Mucosa of gallbladder (tissue), 1 donor: ENCODE measurements around the gene KRT2. TPM values are rescaled to one million over a fixed set of nuclear protein-coding genes. Genes with fewer than 3 reads are reported as not detected.

ENCODE experiments used
- DNase-seq: peaks from one replicate; pipeline ENCODE4 v3.0.0-alpha.2; 2020; ENCODE audit warnings: low spot score
- total RNA-seq: library from RNA; stranded (reverse); gene quantifications from one replicate; pipeline ENCODE4 v1.2.1, GENCODE V29; 2021
- donor health status: DM: no; HTN: no; CAD: no.

Gene KRT2
- total RNA-seq, 1 donor from 2014 or later: not detected

- no peak for DNase-seq
These were observed 36.7 kb downstream of the KRT2 start for GRCh38 chr12:52615208-52615868.

GRCh38 chr12:52614381-52615207 lies 37.4 kb downstream of the KRT2 start:
- DNase-seq: peak; percentile 8

GRCh38 chr12:52613384-52614030 lies 38.5 kb downstream of the KRT2 start:
- DNase-seq: peak; percentile 7

GRCh38 chr12:52612431-52613383 lies 39.3 kb downstream of the KRT2 start:
- no peak for DNase-seq

GRCh38 chr12:52611080-52611468 lies 40.9 kb downstream of the KRT2 start:
- DNase-seq: no peak

- no peak for DNase-seq
These were observed 43.0 kb downstream of the KRT2 start for GRCh38 chr12:52608826-52609630.

- no peak for DNase-seq
These were observed 43.9 kb downstream of the KRT2 start for GRCh38 chr12:52608161-52608560.

GRCh38 chr12:52607314-52607713 lies 44.7 kb downstream of the KRT2 start:
- DNase-seq: no peak

GRCh38 chr12:52606581-52607218 lies 45.3 kb downstream of the KRT2 start:
- no peak for DNase-seq

GRCh38 chr12:52606096-52606495 lies 45.9 kb downstream of the KRT2 start:
- DNase-seq: no peak

GRCh38 chr12:52605542-52605941 lies 46.5 kb downstream of the KRT2 start:
- DNase-seq: no peak

- no peak for DNase-seq
These were observed 47.2 kb downstream of the KRT2 start for GRCh38 chr12:52604859-52605258.

GRCh38 chr12:52603314-52603713 lies 48.7 kb downstream of the KRT2 start:
- no peak for DNase-seq

GRCh38 chr12:52602552-52602951 lies 49.5 kb downstream of the KRT2 start:
- DNase-seq: no peak

- no peak for DNase-seq
These were observed 50.3 kb downstream of the KRT2 start for GRCh38 chr12:52601671-52602070.

- no peak for DNase-seq
These were observed 51.0 kb downstream of the KRT2 start, which contains the start of gene KRT72 for GRCh38 chr12:52600941-52601481. TSS of gene KRT72 (minus strand) at chr12:52601463. CDS start at chr12:52601452, 11 bp downstream.

GRCh38 chr12:52600475-52600874 lies 51.5 kb downstream of the KRT2 start:
- DNase-seq: no peak

- DNase-seq: no peak
These were observed 51.9 kb downstream of the KRT2 start for GRCh38 chr12:52600071-52600470.

- DNase-seq: no peak
These were observed 53.0 kb downstream of the KRT2 start for GRCh38 chr12:52598966-52599365.
